Stimulated activated CD8-positive, alpha-beta memory T cell treated with anti-CD3 and anti-CD28 coated beads, Interleukin-7, amount 100 ng/mL, for 24 hours (primary cell): ENCODE data around the gene MEOX1.
"Not testable (repeated sequence)": the region's sequence is repeated elsewhere in the genome, so short reads cannot be mapped to it uniquely, and the experiment has no call there.

ENCODE experiments used
- DNase-seq: peaks from one replicate; pipeline ENCODE4 v3.0.0-alpha.2; 2020; ENCODE audit warnings: low read depth

The MEOX1 gene

DNA sequence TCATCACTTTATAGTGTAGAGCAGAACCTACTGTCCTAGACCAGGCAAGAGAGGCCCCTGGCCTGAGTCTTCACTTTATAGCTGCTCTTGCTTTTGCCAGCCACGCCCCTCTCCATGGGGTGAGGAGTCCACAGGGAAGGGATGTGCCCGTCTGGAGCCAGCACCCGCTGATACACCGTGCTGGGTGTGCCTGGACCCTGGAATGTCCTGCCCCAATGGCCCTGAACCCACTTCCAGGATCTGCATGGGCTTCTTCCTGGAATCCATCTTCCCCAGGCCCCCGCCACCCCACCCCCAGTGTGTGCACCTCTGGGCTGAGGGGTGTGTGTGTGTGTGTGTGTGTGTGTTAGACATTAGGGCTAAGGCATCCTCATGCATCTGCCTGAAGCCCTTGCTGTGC is 44.9 kb downstream of the MEOX1 start:
- DNase-seq, result no peak

DNA sequence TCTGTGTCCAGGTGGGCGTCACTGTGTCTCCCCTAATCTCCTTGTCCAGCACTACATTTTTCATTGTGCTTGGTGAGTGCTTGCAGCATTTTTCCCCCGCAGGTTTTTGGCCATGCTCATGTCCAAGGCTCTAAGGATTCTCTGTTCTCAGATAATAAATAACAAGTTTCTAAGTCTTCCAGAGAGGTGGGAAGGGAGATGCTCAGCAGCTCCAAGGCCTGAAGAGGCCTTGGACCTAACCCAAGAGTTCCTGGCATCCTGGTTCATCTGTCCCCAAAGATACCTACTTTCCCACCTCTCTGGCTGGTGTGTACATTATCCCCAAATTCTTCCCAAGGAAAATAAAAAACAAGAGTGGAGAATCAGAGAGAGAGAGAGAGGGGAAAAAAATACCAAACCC is 45.3 kb downstream of the MEOX1 start:
- no peak for DNase-seq

DNA sequence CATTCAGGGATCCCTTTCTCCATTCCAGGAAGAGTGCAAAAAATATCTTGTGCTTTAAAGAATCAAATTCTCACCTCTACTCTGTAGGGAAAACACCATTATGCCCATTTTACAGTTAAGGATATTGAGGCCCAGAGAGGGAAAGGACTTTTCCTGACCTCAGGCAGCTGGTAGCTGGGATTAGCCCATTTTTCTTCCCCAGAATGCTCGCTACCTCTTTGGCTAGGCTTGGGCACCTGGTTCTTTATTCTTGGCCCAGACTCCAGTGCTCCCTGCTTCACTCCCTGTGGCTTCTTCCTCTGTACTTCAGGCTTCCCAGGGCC is 45.7 kb downstream of the MEOX1 start:
- DNase-seq, result no peak

DNA sequence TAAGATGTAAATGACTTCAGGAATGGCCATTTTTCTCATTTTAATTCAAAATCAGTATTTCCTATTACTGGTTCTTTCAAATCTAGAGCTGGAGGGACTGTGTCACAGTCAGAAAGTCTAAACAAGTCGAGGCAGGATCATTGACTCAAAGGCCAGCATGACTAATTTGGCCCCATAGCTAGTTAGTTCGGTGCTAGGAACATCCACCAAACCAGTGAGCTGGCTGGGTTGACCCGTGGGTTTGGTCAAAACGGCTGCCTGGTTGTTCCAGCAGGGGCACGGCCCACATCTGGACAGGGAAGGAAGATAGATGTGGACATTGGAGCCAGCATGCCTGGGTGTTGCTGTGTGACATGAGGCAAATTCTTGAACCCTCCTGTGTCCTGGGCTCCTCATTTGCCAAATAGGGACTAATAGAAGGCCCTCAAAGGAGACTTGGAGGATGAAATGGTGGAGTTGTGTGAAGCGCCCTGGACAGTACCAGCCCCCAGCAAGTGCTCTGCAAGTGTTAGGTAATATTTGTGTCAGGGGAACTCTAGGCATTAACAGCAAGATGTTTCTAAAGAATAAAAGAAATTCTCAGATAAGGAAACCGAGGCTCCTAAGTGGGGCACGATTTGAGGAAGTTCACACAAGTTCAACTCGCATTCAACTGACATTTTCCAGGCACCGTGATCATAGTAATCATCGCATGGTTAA is 46.2 kb downstream of the MEOX1 start:
- no peak for DNase-seq

DNA sequence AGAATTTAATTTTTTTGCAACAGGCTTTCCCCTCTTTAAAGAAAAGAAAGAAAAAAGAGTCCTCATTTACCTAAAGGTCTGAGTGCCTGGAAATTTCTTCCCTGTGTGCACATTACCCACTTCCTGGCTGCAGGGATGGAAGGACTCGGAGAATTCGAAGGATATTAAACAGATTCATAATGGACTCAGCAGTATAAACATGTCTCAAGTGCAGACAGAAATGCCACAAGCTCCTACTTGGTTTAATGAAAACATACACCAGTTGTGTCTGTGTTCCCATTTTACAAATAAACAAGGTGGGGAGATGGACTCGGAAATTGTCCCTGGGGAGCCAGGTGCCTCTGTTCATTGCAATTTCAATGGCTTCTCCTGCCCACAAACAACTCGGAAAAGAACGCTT is 47.2 kb downstream of the MEOX1 start:
- DNase-seq, result no peak

DNA sequence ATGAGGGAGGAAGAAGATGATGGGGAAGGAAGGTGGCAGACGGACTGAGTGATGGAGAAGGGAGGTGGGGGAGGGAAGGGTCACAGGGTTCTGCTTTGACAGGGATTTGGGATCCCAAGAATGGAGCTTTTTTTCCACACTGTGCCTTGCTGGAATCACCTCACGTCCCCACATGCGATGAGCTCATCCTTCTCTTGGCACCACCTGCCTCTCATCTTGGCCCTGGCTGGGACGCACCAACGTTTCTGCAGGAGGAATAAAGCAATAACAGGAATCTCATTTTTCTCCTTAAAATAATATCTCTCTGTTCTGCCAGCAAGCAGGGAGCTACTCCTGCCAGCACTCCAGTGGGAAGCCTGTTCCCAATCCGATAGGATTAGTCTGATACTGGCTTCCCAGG is 47.8 kb downstream of the MEOX1 start:
- DNase-seq, result no peak

DNA sequence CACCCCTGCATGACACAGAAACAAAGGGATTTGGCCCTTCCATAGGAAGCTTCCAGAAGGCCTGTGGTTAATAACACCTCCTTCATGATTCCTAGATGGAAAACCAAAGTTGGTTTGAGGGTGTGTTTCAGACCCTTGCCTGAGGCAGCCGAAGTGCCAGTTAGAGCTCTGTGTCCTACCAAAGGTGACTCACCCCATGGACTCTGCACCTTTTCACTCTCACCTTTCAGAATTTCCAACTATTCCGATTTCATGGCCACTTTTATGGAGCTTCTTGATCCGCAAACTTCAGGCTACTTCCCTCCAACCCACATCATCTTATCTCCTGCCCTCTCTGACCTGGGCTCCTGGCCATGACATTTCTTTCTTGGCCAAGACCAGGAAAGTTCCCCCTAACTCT is 49.2 kb downstream of the MEOX1 start:
- no peak for DNase-seq

DNA sequence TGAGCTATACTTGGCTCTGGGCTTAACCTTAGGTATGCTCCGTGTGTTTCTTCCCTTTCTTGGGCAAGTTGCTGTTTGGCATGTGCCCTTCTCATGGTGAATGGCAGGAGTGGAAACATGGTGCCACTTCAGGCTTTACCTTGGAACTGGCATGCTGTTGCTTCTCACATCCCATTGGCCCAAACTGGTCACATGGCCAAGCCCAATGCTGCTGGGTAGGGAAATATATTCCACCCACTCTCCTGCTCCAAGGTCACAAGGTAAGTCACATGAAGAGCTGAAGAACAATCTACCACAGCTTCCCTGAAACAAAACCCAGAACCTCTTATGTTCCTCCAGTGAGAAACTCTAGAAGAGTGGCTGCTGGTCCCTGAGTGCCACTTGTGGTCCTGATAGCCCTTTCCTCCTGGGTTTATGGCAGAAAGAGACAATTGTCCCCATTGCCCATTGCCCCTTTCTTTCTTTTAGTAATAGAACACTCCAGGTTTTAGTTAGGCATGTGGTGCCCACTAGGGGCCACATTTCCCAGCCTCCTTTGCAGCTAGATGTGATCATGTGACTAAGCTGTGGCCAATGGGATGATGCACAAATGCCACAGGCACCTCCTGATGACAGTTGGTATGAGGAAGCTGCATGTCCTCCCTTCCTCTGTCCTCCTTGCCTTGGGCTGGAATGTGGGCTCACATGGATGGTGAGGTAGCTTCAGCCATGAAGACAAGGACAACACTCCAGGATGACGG is 50.3 kb downstream of the MEOX1 start:
- no peak for DNase-seq

DNA sequence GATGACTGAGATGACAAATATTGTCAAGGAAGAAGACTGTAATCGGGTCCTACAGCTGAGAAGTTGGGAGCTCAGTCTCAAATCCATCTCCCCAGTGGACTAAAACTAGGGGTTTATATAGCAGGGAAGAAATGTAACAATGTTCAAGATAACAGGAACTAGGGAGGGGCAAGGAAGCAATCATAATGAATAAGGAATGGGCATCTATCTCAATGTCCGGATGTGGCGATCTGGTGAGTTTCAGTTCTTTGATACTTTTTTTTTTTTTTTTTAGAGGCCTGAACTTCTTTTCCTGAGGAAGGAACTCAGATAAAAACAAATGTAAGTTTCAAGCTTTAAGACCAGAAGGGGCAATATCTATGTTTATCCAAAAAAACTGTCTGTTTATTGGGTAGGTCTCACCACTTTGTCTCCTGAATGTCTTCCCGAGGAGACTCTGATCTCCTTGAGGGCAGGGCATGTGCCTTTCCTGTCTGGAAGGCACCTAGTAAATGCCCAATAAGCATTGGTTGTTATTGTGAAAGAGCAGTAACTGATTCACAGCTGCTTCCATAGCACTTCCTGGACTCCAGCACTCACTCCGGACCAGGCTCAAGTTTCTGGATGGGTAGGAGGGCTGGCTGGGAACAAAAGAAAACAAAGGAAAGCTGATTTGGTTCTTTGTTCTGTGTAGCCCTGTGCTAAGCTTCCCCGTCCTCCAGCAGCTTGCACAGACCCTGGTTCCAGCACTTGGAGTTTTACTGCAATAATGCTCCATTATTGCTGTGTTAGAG is 51.9 kb downstream of the MEOX1 start:
- no peak for DNase-seq

DNA sequence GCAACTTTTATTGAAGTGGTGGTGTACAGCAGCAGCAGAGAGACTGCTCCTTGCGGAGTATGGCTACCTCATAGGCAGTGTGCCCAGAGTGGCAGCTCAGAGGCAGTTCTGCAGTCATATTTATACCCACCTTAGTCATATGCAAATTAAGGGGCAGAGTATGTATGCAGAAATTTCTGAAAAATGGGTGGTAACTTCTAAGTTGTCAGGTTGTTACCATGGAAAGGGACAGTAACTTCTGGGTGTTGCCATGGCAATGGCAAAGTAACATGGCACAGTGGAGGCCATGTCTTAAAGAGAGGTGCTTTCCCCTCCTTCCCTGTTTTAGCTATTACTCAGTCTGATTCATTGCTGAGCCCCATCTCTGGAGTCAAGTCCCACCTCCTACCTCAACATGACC is 53.4 kb downstream of the MEOX1 start:
- DNase-seq, result peak; percentile 4

DNA sequence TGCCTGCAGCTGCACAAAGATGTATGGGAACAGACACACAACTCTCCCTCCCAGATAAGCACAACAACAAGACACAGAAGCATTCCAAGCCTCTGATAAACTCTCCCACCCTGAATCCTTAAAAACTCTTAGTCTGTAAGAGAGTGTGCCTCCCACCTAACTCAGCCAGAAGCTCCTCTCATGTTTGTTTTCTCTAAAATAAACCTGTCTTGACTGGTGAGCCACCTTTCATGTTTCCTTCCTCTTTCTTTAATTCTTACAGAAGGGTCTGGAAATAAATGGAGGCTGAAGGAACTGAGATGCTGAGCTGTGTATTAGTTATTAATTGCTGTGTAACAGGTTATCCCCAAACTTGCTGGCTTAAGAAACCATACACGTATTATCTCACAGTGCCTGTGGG is 57.2 kb downstream of the MEOX1 start:
- DNase-seq, result no peak

DNA sequence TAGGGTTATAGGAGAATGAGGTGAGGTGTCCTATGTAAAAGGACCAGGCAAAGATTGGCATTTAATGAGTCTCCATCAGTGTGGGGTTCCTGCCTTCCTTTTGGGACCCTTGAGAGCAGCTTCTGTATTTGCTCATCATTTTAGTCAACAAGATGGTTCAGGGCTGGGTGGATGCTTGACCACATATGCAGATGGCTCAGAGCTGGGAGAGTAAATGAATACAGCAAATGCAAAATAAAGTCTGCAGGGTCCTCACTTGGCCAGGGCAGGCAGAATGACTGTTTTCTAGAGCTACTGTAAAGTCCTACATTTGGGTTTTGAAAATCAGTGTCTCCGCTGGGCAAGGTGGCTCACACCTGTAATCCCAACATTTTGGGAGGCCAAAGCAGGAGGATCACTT is 58.4 kb downstream of the MEOX1 start:
- DNase-seq, result no peak

DNA sequence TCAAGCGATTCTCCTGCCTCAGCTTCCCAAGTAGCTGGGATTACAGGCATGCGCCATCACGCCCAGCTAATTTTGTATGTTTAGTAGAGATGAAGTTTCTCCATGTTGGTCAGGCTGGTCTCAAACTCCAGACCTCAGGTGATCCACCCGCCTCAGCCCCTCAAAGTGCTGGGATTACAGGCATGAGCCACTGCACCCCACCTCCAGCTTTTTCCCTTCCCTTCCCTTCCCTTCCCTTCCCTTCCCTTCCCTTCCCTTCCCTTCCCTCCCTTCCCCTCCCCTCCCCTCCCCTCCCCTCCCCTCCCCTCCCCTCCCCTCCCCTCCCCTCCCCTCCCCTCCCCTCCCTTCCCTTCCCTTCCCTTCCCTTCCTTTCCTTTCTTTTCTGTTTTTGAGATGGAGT is 59.2 kb downstream of the MEOX1 start:
- DNase-seq, result not testable (repeated sequence)

DNA sequence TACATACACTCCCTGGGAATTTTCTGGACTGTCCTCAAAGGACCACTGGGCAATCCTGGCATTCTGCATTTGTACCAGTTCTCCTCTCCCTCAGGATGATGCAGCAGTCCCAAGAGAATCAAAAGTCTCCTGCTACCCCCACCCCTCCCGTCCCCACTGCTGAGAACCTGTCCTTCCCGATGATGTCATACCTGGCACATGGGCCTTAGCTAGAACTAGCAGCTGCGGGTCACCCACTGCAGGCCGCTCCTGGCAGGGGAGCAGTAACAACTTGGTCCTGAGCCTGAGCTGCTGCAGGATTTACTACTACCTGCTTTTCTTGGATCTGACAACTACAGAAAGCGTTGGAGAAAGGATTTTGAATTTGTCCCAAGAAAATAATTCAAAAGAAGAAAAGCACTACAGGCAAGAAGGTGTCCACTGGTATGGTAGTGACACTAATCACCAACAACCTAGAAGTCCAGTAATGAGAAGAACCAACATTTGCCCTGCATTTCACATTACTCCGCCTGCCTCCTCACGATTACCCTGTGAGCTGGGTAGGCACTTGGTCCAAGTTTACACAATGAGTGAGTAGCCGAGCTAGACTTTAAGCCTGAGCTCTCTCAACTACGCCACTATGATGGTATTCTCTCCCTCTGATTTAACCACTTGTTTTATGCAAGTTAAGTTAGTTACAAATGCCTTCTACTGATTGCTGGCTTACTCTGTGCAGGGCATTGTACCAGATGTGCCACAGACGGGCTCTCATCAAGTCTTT is 60.3 kb downstream of the MEOX1 start:
- DNase-seq, result no peak

DNA sequence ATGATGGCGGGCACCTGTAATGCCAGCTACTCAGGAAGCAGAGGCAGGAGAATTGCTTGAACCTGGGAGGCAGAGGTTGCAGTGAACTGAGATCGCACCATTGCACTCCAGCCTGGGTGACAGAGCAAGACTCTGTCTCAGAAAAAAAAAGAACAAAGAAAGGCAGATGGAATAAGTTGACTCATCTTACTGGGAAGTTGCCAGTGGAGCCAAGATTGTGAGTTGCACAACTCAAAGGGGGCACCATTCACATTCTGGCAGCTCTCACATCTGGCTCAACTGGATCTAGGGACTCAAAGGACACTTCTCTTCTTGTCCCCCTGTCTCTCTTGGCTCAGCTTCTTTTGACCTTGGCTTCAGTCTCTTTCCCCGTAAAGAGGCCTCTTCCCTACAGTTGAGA is 61.9 kb downstream of the MEOX1 start:
- no peak for DNase-seq

DNA sequence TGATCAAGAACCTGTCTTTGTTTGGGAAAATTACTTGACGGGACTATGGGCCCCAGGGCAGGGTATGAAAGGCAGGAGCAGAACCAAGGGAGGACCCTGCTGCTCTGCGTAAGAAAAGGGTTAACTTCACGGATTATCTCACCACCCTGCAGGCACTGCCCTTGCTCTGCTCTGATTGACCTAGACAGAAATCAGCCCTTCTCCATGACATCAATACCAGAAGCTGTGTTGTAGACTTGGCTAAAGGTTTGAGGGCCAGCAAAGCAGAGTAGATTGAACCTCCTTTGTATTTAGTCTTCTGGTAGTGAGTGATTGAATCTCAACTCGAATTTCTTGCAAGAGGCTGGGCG is 62.7 kb downstream of the MEOX1 start:
- no peak for DNase-seq

DNA sequence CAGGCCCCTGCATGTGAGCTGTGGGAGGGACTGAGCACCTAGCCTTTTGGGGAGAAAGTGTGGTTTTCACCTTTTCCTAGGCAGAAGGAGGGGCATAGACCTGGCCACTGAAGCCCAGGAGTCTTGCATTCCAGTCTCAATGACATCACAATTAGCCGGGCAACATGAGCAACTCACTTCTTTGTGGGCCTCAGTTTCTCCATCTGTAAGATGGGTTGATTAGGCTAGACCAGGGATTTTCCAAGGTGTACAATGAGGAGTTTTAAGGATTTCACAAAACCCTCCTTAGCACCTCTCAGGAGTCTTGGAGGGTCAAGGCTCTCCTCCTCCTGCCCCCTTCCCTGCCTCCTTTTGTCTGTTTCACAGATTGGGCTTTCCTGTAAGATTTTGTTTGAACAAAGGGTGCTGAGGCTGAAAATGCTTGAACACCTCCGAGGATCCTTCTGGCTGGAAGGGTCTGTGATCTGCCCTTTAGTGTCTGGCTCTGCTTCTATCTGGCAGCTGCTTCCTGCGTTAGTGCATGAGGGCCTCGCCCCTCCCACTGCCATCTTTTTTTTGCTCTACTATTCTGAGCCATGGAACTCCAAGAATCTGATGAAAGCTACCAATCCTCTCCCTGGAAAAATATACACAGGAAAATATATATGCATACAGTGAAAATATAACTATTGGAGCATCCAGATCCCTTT is 63.2 kb downstream of the MEOX1 start:
- no peak for DNase-seq

DNA sequence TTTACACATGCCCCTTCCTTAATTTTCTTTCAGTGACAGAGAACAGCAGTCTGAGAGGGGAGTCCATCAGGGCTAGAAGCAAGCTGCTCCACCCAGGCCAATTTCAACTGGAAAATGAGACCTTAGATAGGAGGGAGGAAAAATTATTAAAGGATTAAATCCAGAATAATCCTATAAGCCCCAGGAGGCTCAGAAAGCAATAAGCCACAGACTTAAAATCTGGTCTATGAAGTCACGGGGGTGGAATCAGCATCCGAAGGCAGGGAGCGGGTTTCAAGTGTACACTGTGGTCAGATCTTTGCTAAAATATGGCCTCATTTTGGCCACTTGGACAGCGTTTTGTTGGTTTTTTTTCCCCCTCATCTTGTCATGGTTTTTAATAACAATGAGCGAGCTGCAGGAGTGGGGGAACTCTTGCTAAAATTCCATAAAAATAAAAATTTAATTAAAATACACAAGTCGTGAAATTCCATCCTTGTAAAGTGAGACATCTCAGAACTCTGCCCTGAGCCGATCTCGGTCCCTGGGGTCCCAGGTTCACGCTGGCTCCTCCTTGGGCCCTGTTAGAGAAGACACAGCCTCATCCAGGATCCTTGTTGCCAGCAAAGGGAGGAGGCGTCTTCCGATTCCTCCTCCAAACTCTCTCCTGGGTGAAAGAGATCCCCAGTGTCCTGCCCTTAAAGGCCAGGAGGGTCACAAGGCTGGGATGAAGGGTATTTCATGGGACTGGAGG is 63.9 kb downstream of the MEOX1 start:
- DNase-seq, result no peak

DNA sequence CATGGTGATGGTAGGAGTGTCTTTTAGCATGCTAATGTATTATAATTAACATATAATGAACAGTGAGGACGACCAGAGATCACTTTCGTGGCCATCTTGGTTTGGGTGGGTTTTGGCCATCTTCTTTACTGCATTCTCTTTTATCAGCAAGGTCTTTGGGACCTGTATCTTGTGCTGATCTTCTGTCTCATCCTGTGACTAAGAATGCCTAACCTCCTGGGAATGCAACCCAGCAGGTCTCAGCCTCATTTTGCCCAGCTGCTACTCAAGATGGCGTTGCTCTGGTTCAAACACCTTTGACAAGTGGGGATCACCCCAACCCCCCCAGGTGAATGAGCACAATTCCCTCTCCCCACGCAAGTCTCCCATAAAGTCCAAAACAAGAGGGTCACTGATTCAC is 66.3 kb downstream of the MEOX1 start:
- no peak for DNase-seq

DNA sequence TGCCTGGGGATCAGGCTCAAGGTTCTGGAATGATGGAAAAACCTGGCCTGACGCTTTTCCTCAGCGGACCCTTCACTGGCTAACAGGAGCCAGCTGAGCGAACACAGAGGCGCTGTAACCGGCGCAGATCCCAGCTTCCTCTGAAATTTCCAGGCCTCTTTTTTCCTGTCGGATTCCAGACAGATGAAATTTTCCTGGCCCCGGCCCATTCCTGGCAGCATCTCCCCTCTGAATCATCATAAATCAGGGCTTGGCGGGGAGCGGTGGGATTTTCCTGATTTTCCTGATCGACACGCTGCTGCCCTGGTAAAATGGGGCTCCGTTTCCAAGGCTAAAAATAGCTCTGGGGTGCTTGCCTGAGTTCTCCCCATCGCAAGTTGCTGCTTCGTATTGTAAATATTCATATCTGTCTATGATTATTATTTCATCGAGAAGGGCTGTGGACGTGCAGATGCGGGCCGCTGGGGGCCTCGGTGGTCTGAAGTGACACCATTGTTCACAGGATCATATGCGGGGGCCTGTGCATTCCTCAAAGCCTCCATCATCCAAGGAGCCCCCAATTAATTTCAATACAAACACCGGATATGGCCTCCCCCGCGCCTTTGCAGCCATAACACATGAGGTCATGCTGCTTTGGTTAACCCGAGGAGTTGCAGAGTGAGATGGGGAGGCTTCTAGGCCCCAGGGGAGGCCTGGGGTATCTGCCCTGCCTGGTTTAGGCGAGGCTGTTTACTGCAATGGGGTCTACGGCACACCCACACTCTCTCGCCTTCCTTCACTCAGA is 69.8 kb downstream of the MEOX1 start:
- no peak for DNase-seq

DNA sequence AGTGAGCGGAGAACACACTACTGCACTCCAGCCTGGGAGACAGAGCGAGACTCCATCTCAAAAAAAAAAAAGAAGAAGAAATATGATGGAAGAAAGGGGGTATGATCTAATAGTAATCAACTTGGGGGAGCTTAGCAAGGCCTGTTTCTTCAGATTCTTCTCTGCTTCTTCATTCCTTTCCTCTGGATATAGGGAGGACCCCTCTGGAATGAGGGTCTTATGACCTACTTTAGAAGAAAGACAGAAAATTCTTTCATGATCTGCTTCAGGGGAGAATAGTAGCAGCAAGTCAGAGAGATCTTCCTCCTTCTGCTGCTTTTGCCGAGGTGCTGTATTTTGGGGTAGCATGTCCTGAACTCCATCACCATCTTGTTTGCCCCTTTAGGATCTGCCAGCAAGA is 70.7 kb downstream of the MEOX1 start:
- no peak for DNase-seq
